ENCODE data around the gene NEURL1.

The NEURL1 gene

GRCh38 chr10:103449208-103450144, 44.0 kb upstream of the NEURL1 start:
- H3K4me3 ChIP-seq (ENCODE audit: low read depth, low read length), result no peak overlapping the region
- TF ChIP-seq CTCF (IDR thresholded peaks at IDR 0.05; ENCODE audit: control insufficient read depth, extremely low read depth, insufficient read depth), result no peak
- no peak for DNase-seq (ENCODE audit: low read depth)

DNA sequence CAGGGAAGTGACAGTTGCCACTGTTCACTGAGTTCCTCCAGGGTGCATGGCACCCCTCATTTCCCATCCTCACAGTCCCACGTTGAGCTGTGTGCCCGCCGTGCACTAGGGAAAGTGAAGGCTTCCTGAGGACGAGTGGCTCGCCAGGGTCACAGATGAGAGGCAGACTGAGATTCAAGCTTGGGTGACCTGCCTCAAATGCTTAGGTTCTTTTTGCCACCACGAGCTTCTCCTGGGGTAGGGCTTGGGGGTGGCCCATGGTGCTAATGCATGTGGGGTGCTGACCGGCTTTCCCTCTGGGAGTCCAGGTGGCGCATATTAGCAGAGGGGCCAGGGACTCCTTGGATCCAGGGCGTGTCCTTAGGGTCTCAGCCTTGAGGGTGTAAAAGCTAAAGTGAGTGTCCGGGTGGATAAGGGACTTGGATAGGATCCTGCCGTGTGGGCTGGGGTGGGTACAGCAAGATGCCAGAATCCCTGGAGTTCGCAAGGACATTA, 43.3 kb upstream of the NEURL1 start:
- H3K4me3 ChIP-seq (ENCODE audit: low read depth, low read length), result no peak overlapping the region
- TF ChIP-seq CTCF (IDR thresholded peaks at IDR 0.05; ENCODE audit: control insufficient read depth, extremely low read depth, insufficient read depth), result no peak
- DNase-seq (ENCODE audit: low read depth), result no peak

DNA sequence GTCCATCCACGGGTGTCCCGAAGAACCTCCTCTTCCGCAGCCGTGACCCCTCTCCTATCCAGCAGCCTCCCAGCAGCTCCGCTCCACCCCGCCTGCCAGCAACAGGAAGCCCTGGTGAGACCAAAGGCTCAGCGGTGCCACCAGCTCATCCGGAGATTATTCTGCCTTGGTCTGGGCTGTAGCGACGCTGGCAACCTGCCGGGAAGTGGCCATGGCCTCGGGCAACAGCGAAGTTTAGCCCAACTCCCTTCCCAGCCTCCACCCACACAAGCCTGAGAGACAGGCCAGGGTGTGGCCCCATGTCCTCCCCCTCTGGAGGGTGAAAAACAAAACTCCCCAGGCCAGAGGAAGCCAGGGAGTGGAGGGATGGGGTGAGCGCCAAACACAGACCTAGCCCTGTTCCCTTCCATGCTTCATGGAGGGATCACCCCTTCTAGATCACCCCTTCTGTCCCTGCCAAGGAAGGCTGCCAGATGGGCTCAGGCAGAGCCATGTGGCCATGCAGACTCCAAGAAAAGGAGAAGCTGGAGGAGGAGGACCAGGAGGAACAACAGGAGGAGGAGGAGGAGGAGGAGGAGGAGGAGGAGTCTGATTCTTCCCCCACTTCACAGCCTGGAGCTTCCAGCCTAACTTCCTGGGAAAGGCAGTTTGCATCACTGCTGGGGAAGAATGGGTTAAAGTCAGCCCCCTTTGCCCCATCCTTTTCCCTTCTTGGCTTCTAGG, 42.3 kb upstream of the NEURL1 start:
- H3K4me3 ChIP-seq (ENCODE audit: low read depth, low read length), result no peak overlapping the region
- TF ChIP-seq CTCF (IDR thresholded peaks at IDR 0.05; ENCODE audit: control insufficient read depth, extremely low read depth, insufficient read depth), result no peak
- DNase-seq (ENCODE audit: low read depth), result no peak

DNA sequence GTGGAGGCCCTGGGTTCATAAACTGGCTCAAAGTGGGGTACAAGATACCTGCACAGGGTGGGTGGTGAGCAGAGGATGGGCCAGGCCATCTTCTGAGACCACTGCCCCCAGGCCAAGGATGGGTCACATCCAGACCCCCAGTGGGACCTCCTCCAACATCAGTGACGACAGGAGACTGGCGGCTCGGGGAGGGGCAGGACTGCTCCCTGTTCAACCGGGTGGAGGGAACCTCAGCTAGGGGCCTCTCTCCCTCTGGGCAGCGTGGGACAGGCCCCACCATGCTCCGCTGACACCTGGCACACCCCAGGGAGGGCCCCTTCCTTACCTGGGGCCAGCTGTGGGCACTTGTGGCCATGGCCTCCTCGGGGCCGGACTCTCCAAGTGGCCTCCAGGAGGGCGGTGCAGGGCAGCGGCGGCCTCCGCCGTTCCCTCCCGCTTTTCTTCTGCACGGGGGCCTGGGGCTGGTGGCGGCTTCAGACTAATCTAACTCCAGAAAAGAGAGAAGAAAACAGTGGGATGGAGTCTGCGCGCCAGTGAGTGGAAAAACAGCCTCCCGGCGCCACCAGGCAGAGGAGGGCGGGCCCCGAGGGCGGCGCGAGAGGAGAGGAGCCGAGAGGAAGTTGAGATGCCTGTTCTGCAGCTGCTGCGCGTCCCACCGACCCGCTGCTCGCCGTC, 41.5 kb upstream of the NEURL1 start, which contains the start of gene CALHM2:
CALHM2 (minus strand) TSS at position 540 of the 675 bp plus-strand sequence. CDS start 2,429 bp downstream, outside the sequence.
- TF ChIP-seq CTCF (IDR thresholded peaks at IDR 0.05; ENCODE audit: control insufficient read depth, extremely low read depth, insufficient read depth), result no peak
- H3K4me3 ChIP-seq (ENCODE audit: low read depth, low read length), result no peak within 1 kb of the TSS
- DNase-seq (ENCODE audit: low read depth), result no peak

DNA sequence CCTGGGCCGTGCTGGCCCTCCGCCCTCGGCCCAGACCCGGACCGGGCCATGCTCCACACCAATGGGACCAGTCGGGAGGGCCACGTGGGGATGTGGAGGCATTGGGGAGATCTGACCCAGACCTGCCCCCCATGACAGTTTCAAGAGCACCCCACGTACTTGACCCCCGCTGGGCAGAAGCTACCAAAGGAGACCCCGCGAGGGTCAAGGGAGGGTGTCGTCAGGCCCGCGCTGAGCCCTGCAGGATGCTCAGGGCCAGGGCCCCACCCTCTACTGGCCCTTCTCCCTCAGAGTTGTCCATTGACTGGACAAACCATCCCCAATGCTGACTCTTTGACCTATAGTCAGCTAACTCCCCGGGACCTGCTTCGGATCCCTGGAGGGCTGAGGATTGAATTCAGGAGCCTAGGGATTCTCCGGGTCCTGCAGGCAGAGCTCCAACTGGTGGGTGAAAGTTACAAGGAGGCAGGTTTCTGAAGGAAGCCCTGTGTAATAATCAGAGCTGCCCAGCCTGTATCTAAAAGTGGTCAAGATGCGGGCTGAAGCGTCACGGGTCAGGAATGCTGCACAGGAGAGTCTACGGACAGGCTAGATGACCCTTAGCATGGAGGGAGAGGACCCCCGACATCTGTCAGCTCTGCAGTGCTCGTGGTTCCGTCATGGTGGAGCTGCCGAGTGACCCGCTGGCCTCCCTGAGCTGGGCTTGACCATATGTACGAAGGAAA, 40.8 kb upstream of the NEURL1 start:
- TF ChIP-seq CTCF (IDR thresholded peaks at IDR 0.05; ENCODE audit: control insufficient read depth, extremely low read depth, insufficient read depth), result no peak
- H3K4me3 ChIP-seq (ENCODE audit: low read depth, low read length), result no peak overlapping the region

DNA sequence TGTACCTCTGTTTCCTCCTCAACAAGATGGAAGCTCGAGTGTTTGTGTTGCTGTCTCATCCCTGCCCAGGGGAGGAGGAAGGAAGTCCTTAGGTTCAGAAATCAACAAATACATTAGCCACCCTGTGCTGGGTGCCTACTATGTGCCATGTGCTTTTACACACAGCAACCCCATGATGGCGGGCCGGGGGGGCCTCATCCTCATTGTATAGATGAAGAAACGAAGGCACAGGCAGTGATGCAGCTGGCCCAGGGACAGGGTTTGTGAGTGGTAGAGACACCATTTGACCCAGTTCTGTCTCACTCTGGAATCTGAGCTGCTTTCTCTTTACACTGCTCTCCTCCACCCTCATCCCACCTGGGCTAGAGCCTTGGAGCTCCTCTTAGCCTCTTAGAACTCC, 39.5 kb upstream of the NEURL1 start:
- no peak overlapping the region for H3K4me3 ChIP-seq (ENCODE audit: low read depth, low read length)
- no peak for DNase-seq (ENCODE audit: low read depth)
- TF ChIP-seq CTCF (IDR thresholded peaks at IDR 0.05; ENCODE audit: control insufficient read depth, extremely low read depth, insufficient read depth), result no peak

More for the DNA sequence above, 40.8 kb upstream of the NEURL1 start:
- no peak for DNase-seq (ENCODE audit: low read depth)

All from LNCaP clone FGC (cell line).